Dendritic cell treated with granulocyte-macrophage colony-stimulating factor and Interleukin-4, amounts not matched to agents 40 ng/mL and 50 ng/mL, for 4 days (primary cell): ENCODE data around the gene SFSWAP.

Experiments
- H3K27ac Mint-ChIP-seq: one replicate; pipeline ENCODE4 v1.8.0; 2022; ENCODE audit warnings: mild to moderate bottlenecking, mixed read lengths
- H3K27me3 Mint-ChIP-seq: one replicate; pipeline ENCODE4 v1.8.0; 2022; ENCODE audit warnings: mild to moderate bottlenecking, mixed read lengths
- H3K36me3 Mint-ChIP-seq: one replicate; pipeline ENCODE4 v1.8.0; 2022; ENCODE audit warnings: low read depth, mixed read lengths
- H3K4me1 Mint-ChIP-seq: one replicate; pipeline ENCODE4 v1.8.0; 2022; ENCODE audit warnings: low read depth, mixed read lengths
- H3K4me3 Mint-ChIP-seq: one replicate; pipeline ENCODE4 v1.8.0; 2022; ENCODE audit warnings: mild to moderate bottlenecking, moderate library complexity, mixed read lengths
- H3K9me3 Mint-ChIP-seq: one replicate; pipeline ENCODE4 v1.8.0; 2022; ENCODE audit warnings: mixed read lengths
- intact Hi-C: fragments of 100-400 bp; cut with micrococcal nuclease; formaldehyde crosslinking; loops from one replicate; pipeline ENCODE4 v1.15.0; 2022

Gene SFSWAP

GRCh38 chr12:131757111-131757510, 46.2 kb downstream of the SFSWAP start:
- intact Hi-C loops = no loop called here
- Mint-ChIP-seq H3K27ac (no peak overlapping the region), H3K4me1 (no peaks in the 10 kb centered on the region), H3K4me3 (no peak overlapping the region), H3K36me3 (peaks cover 97% of the 10 kb centered on the region), H3K27me3 (no peaks in the 10 kb centered on the region), H3K9me3 (no peaks in the 10 kb centered on the region)

- intact Hi-C loops = no loop called here
- peaks cover 97% of the 10 kb centered on the region for H3K36me3 Mint-ChIP-seq
Observed at GRCh38 chr12:131758016-131758739, 47.3 kb downstream of the SFSWAP start.

DNA sequence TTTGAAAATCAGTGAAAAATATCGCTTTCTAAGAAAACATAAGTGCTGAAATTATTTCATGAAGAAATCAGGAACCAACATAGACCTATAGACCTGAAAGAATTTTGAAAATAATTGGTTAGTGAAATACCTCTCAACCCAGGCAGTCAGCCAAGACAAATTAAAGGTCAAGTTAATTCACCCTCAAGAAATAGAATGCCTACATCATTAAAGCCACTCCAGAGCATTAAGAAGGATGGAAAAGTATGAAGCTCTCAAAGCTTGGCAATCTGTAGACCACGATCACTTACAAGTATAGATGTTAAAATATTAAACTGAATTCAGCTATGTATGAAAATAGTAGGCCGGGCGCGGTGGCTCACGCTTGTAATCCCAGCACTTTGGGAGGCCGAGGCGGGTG, 48.3 kb downstream of the SFSWAP start:
- no peaks in the 10 kb centered on the region for H3K9me3 Mint-ChIP-seq
- H3K27ac Mint-ChIP-seq = no peak overlapping the region
- peaks cover 97% of the 10 kb centered on the region for H3K36me3 Mint-ChIP-seq
- no peaks in the 10 kb centered on the region for H3K4me1 Mint-ChIP-seq
- no peak overlapping the region for H3K4me3 Mint-ChIP-seq
- intact Hi-C loops = no loop called here
- H3K27me3 Mint-ChIP-seq = no peaks in the 10 kb centered on the region

More at GRCh38 chr12:131758016-131758739, 47.3 kb downstream of the SFSWAP start:
- no peak overlapping the region for H3K27ac Mint-ChIP-seq
- H3K4me3 Mint-ChIP-seq = no peak overlapping the region
- no peaks in the 10 kb centered on the region for H3K27me3 Mint-ChIP-seq
- no peaks in the 10 kb centered on the region for H3K4me1 Mint-ChIP-seq
- no peaks in the 10 kb centered on the region for H3K9me3 Mint-ChIP-seq

GRCh38 chr12:131761638-131762037, 50.7 kb downstream of the SFSWAP start:
- H3K4me1 Mint-ChIP-seq = no peaks in the 10 kb centered on the region
- intact Hi-C loops = no loop called here
- H3K36me3 Mint-ChIP-seq = peaks cover 97% of the 10 kb centered on the region

GRCh38 chr12:131764738-131765137, 53.8 kb downstream of the SFSWAP start:
- intact Hi-C loops = no loop called here
- H3K9me3 Mint-ChIP-seq = no peaks in the 10 kb centered on the region
- peaks cover 95% of the 10 kb centered on the region for H3K36me3 Mint-ChIP-seq
- no peaks in the 10 kb centered on the region for H3K27me3 Mint-ChIP-seq
- no peak overlapping the region for H3K4me3 Mint-ChIP-seq
- H3K27ac Mint-ChIP-seq = no peak overlapping the region
- H3K4me1 Mint-ChIP-seq = no peaks in the 10 kb centered on the region

More at GRCh38 chr12:131761638-131762037, 50.7 kb downstream of the SFSWAP start:
- H3K27ac Mint-ChIP-seq = peak overlapping the region; percentile 8
- no peaks in the 10 kb centered on the region for H3K9me3 Mint-ChIP-seq
- H3K4me3 Mint-ChIP-seq = no peak overlapping the region
- no peaks in the 10 kb centered on the region for H3K27me3 Mint-ChIP-seq

DNA sequence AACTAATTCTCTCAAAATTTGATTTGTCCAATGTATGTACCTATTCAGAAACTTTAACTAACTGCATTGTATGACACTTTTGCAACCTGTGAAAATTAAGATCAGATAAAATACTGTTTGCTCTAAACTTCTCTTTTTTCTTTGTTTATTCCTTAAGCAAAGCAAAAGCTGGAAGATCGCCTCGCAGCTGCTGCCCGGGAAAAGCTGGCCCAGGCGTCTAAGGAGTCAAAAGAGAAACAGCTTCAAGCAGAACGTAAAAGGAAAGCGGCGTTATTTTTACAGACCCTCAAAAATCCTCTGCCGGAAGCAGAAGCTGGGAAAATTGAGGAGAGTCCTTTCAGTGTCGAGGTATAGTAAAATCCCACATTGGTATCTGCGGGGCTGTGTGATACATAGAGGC, 55.1 kb downstream of the SFSWAP start:
- H3K4me1 Mint-ChIP-seq = no peaks in the 10 kb centered on the region
- intact Hi-C loops = no loop called here
- H3K4me3 Mint-ChIP-seq = no peak overlapping the region
- H3K9me3 Mint-ChIP-seq = no peaks in the 10 kb centered on the region
- H3K36me3 Mint-ChIP-seq = peaks cover 96% of the 10 kb centered on the region
- no peaks in the 10 kb centered on the region for H3K27me3 Mint-ChIP-seq
- H3K27ac Mint-ChIP-seq = no peak overlapping the region

- Mint-ChIP-seq H3K36me3 (peaks cover 96% of the 10 kb centered on the region), H3K4me3 (no peak overlapping the region), H3K4me1 (no peaks in the 10 kb centered on the region), H3K27me3 (no peaks in the 10 kb centered on the region), H3K27ac (no peak overlapping the region), H3K9me3 (no peaks in the 10 kb centered on the region)
- intact Hi-C loops = no loop called here
Observed at GRCh38 chr12:131766382-131767107, 55.7 kb downstream of the SFSWAP start.

DNA sequence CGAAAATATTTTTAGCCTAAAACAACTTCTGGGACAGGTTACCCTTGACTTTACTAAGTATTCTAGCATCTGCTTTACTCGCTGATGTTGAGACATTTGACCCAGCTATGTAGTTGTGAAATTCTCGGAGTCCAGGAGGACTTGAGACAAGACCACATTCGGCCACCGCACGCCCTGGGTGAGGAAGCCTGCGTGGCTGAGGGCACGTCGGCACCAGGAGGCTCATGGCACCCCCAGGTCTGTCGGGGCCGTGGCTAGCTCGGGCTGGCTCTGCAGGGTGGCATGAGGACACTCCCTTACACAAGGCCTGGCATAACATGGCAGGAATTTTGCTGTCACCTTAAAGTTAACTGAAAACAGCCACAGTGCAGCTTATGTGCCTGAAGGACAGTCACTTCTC, 59.2 kb downstream of the SFSWAP start:
- intact Hi-C loops = no loop called here
- Mint-ChIP-seq H3K27ac (no peak overlapping the region), H3K9me3 (no peaks in the 10 kb centered on the region), H3K36me3 (peaks cover 96% of the 10 kb centered on the region), H3K4me3 (no peak overlapping the region), H3K4me1 (peaks cover 18% of the 10 kb centered on the region), H3K27me3 (no peaks in the 10 kb centered on the region)

DNA sequence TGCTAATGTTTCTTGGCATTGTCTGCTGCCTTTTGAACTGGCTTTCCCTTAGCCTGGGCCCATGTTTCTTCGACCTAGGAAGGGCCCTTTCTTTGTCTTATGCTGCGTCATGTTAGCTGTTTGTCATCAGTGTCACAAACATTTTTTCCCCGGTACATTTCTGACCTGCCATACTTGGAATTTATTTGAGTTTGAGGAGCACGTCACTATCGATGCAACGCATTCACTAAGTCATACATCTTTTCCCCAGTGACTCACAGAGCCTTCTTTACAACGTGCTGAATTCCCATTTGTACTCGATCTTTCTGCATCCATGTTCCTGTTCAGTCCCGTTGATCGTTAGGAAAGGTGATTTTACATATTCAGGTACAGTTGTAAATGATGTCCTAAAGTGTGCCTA, 61.1 kb downstream of the SFSWAP start:
- H3K36me3 Mint-ChIP-seq = peaks cover 92% of the 10 kb centered on the region
- no peaks in the 10 kb centered on the region for H3K27me3 Mint-ChIP-seq
- H3K4me1 Mint-ChIP-seq = peaks cover 18% of the 10 kb centered on the region
- intact Hi-C loops = no loop called here
- no peak overlapping the region for H3K4me3 Mint-ChIP-seq
- H3K27ac Mint-ChIP-seq = no peak overlapping the region
- no peaks in the 10 kb centered on the region for H3K9me3 Mint-ChIP-seq

GRCh38 chr12:131773582-131774221, 62.8 kb downstream of the SFSWAP start:
- peak overlapping the region; percentile 69 for H3K27ac Mint-ChIP-seq
- no peak overlapping the region for H3K4me3 Mint-ChIP-seq
- peaks cover 18% of the 10 kb centered on the region for H3K4me1 Mint-ChIP-seq
- H3K27me3 Mint-ChIP-seq = no peaks in the 10 kb centered on the region
- H3K36me3 Mint-ChIP-seq = peaks cover 95% of the 10 kb centered on the region
- intact Hi-C loops = no loop called here
- no peaks in the 10 kb centered on the region for H3K9me3 Mint-ChIP-seq

DNA sequence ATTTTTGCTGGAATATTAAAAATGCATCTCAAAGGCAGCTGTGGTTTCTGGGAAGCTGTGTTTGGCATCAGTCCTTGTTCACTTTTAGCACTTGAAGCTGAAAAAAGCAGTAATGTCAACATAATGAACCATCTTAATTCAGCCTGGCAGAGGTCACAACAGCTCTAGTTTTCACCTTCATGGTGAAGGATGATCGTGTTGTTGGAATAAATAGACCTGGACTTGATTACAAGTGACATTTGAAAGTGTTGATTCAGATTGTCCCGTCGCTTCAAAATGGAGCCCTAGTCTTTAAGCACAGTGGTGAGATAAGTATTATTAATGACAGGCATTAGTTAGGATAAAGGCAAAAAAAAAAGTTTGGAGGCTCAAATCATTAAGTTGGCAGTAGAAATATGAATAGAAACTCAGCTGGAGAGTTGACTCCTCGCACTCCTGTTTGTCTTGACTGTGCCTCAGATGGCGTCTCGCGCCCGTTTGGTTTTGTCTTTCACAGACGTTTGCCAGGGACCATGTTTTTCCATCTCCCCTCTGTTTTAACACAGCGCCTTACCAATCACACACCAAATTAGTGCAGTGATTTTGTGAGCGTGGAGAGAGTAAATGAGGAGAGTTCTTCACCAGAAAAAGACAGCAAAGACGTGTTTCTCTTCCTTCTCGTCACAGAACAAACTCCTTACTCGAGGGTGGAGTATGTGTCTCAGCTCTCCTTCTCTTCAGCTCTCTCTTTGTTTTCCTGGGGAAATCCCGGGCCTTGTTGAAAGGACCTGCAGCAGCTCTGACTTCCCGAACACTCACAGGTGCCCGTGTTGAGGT, 63.9 kb downstream of the SFSWAP start:
- H3K4me1 Mint-ChIP-seq = peaks cover 18% of the 10 kb centered on the region
- no peaks in the 10 kb centered on the region for H3K9me3 Mint-ChIP-seq
- H3K4me3 Mint-ChIP-seq = no peak overlapping the region
- H3K27ac Mint-ChIP-seq = no peak overlapping the region
- H3K27me3 Mint-ChIP-seq = no peaks in the 10 kb centered on the region
- H3K36me3 Mint-ChIP-seq = peaks cover 93% of the 10 kb centered on the region
- intact Hi-C loops = no loop called here

DNA sequence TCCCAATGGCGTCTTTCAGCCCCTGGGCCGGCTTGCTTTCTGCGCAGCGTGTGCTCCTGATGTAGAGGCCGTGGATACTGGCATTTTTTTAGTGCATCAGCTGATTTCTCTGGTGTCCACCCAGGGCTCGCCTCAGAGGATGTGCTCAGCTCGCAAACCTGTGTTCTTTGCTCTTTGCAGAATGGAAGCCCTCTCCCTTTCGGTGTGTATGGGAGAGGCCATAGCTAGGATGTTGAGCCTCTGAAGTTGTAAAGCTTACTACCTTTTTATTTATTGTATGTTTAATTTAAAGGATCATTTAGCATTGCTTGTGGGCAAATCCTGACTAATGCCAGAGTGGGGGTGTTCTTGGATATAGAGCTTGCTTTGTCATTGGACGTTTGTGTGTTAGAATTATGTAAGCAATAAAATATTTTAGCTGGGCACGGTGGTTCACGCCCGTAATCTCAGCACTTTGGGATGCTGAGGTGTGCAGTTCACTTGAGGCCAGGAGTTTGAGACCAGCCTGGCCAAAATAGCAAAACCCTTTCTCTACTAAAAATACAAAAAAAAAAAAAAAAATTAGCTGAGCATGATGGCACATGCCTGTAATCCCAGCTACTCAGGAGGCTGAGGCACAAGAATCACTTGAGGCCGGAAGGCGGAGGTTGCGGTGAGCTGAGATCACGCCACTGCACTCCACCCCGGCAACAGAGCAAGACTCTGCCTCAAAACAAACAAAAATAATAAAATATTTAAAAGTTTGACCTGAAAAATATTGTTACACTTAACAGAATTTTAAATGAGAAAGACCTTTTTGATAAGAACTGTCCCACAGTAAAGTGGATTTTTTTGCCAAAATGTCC, 64.7 kb downstream of the SFSWAP start:
- Mint-ChIP-seq H3K4me3 (no peak overlapping the region), H3K36me3 (peaks cover 93% of the 10 kb centered on the region), H3K9me3 (no peaks in the 10 kb centered on the region), H3K27me3 (no peaks in the 10 kb centered on the region), H3K27ac (no peak overlapping the region), H3K4me1 (peaks cover 18% of the 10 kb centered on the region)
- intact Hi-C loops = no loop called here

- Mint-ChIP-seq H3K9me3 (no peaks in the 10 kb centered on the region), H3K36me3 (peaks cover 89% of the 10 kb centered on the region), H3K4me3 (no peak overlapping the region), H3K27me3 (no peaks in the 10 kb centered on the region), H3K4me1 (peaks cover 18% of the 10 kb centered on the region), H3K27ac (no peak overlapping the region)
- intact Hi-C loops = no loop called here
Observed at GRCh38 chr12:131776237-131776889, 65.5 kb downstream of the SFSWAP start.
